ENCODE results near the gene FBF1.

DNA sequence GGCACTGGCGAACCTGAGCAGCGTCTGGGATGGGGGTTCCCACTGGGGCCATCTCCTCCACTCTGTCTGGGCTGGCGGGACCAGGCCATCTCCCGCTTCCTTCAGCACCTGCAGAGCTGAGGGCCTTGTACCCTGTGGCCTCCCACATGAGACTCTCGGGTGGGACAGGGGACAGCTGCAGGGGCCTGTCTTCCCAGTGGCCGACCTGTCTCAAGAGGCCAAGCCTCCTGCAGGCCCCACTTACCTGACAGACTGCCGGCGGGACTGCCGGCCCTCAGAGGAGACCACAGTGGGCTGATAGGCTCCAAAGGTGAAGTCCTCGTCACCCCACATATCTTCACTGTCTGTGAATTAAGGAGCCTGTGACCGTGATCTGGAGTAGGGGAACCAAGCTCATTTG lies 15.7 kb downstream of the FBF1 start:
- TF ChIP-seq, protein P1, sequence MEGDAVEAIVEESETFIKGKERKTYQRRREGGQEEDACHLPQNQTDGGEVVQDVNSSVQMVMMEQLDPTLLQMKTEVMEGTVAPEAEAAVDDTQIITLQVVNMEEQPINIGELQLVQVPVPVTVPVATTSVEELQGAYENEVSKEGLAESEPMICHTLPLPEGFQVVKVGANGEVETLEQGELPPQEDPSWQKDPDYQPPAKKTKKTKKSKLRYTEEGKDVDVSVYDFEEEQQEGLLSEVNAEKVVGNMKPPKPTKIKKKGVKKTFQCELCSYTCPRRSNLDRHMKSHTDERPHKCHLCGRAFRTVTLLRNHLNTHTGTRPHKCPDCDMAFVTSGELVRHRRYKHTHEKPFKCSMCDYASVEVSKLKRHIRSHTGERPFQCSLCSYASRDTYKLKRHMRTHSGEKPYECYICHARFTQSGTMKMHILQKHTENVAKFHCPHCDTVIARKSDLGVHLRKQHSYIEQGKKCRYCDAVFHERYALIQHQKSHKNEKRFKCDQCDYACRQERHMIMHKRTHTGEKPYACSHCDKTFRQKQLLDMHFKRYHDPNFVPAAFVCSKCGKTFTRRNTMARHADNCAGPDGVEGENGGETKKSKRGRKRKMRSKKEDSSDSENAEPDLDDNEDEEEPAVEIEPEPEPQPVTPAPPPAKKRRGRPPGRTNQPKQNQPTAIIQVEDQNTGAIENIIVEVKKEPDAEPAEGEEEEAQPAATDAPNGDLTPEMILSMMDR (IDR thresholded peaks at IDR 0.05) = no peak
- TF ChIP-seq POLR2A (IDR thresholded peaks at IDR 0.05) = no peak

All from esophagus squamous epithelium (tissue), 4 donors.